Ovary (tissue), 9 donors: Measurements from ENCODE around the gene ZKSCAN1. TPM values are rescaled to one million over a fixed set of nuclear protein-coding genes. Genes with fewer than 3 reads are reported as not detected.
"Not testable (repeated sequence)": the region's sequence is repeated elsewhere in the genome, so short reads cannot be mapped to it uniquely, and the experiment has no call there.

Source experiments
- DNase-seq, 5 donors: peaks; one replicate each; pipeline ENCODE4 v3.0.0-alpha.2; 2019 to 2020
- H3K27ac ChIP-seq, 2 donors: fragments of 200-600 bp; one replicate each; pipeline versions ENCODE4 v1.5.1 to v1.8.0; 2019 to 2022
- H3K27me3 ChIP-seq: fragments of 200-600 bp; one replicate; pipeline ENCODE4 v1.8.0; 2022
- H3K36me3 ChIP-seq: fragments of 200-600 bp; sonication (generic); one replicate; pipeline ENCODE4 v1.5.1; 2019
- H3K4me1 ChIP-seq: one replicate; pipeline ENCODE4 v1.8.1; 2013; ENCODE audit warnings: mild to moderate bottlenecking, moderate library complexity; ENCODE audit not compliant: insufficient read depth
- H3K4me3 ChIP-seq: fragments of 200-600 bp; sonication (generic); one replicate; pipeline ENCODE4 v1.5.1; 2017
- H3K9me3 ChIP-seq, 2 donors: fragments of 200-600 bp in 1 of 2; sonication (generic) in 1 of 2; one replicate each; pipeline versions ENCODE4 v1.5.1 to v1.8.1; 2013 to 2019; ENCODE audit warnings: mild to moderate bottlenecking in 1 of 2, moderate library complexity in 1 of 2
- EP300 ChIP-seq: sonication (generic); formaldehyde crosslinking; IDR thresholded peaks from one replicate; pipeline ENCODE4 v1.6.1; 2017; ENCODE audit warnings: antibody characterized with exemption
- POLR2A ChIP-seq: fragments of 450-650 bp; IDR thresholded peaks from one replicate; pipeline ENCODE4 v1.6.1; 2017; ENCODE audit warnings: antibody characterized with exemption, mild to moderate bottlenecking, moderate library complexity
- WGBS, 3 donors: extraction: QIAGEN DNeasy Blood & Tissue Kit in 1 of 3; methylation state at CpG; one replicate each; pipeline versions ENCODE4 v1.1.5 to v1.1.7; 2013 to 2017; 5-methylcytosine and 5-hydroxymethylcytosine counted together
- intact Hi-C, 4 donors: fragments of 100-400 bp; cut with DNase I; formaldehyde crosslinking; loops; one replicate each; pipeline versions ENCODE4 v1.11.0 to v1.15.1; 2022 to 2023
- polyA plus RNA-seq, 2 donors: library from polyadenylated mRNA; stranded (reverse); fragments of 200-250 nt in 1 of 2; fragments of 350-450 nt in 1 of 2; fragmentation: Illumina TruSeq in 1 of 2; extraction: RNeasy Lipid Tissue Mini Kit (QIAGEN cat#74804) in 1 of 2; gene quantifications; one replicate each; pipeline ENCODE4 v1.2.3, GENCODE V29; 2013 to 2014
- total RNA-seq, 7 donors: library from RNA; depleted of rRNA in 2 of 7; stranded (reverse); fragments of >200 nt in 2 of 7; fragmentation: NEBNext Ultra II Directional in 3 of 7; extraction: Animal tissue kit (Norgen Biotek cat#: 25700) in 3 of 7; gene quantifications; one replicate each; pipeline versions ENCODE4 v1.1.0 to v1.2.4, GENCODE V29; 2016 to 2023
- TF ChIP-seq, protein P1 (sequence below), 3 donors: fragments of 450-650 bp in 2 of 3; fragments of 200-600 bp in 1 of 3; IDR thresholded peaks; one replicate each; pipeline versions ENCODE4 v1.5.1 to v1.8.0; 2016 to 2022; ENCODE audit warnings: antibody characterized with exemption in 3 of 3, mild to moderate bottlenecking in 1 of 3
- donor health status: DM: no; HTN: no; CAD: no; lungs with moderate emphysema.
- donor health status: DM: no; HTN: no; CAD: no.
- donor health status: Bipolar disorder and iron deficiency.
- donor health status: DM: yes; HTN: yes; CAD: no.
- donor health status: DM: no; HTN: no; CAD: no.
- donor health status: DM: yes; HTN: yes; CAD: no.

Gene ZKSCAN1
- total and polyA plus RNA-seq, 9 donors: 14.2 to 90.7 (median 73.5) TPM

DNA sequence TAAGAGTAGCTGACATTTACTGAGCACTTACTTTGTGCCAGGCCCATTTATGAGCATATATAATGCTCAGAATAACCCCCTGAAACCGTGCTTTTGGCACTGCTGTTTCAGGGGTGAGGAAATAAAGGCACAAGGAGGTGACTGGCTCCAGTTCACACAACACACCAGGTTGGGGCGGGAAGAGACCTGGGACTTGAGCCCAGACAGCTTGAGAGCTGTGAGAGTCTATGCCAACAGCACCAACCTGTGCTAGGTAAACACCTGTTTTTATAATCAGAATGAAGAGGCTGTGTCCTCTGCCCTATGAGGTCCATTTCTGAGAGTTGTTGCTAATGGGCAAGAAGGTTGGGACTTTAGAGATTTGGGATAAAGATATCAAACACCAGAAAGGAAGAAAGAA lies 30.8 kb upstream of the ZKSCAN1 start:
- 53 to 56% (median 54%) methylated on average over 2 of the region's 2 CpGs for WGBS, 3 donors
- no peak for TF ChIP-seq POLR2A
- TF ChIP-seq, protein P1, sequence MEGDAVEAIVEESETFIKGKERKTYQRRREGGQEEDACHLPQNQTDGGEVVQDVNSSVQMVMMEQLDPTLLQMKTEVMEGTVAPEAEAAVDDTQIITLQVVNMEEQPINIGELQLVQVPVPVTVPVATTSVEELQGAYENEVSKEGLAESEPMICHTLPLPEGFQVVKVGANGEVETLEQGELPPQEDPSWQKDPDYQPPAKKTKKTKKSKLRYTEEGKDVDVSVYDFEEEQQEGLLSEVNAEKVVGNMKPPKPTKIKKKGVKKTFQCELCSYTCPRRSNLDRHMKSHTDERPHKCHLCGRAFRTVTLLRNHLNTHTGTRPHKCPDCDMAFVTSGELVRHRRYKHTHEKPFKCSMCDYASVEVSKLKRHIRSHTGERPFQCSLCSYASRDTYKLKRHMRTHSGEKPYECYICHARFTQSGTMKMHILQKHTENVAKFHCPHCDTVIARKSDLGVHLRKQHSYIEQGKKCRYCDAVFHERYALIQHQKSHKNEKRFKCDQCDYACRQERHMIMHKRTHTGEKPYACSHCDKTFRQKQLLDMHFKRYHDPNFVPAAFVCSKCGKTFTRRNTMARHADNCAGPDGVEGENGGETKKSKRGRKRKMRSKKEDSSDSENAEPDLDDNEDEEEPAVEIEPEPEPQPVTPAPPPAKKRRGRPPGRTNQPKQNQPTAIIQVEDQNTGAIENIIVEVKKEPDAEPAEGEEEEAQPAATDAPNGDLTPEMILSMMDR (IDR thresholded peaks at IDR 0.05): no peak
- TF ChIP-seq EP300: no peak
- Histone ChIP-seq H3K4me1 (no peaks in the 10 kb centered on the region), H3K36me3 (no peaks in the 10 kb centered on the region), H3K27me3 (no peaks in the 10 kb centered on the region), H3K9me3 (no peaks in the 10 kb centered on the region), H3K27ac (no peak overlapping the region), H3K4me3 (no peak overlapping the region)
- intact Hi-C loops: no loop called here
- DNase-seq: no peak

DNA sequence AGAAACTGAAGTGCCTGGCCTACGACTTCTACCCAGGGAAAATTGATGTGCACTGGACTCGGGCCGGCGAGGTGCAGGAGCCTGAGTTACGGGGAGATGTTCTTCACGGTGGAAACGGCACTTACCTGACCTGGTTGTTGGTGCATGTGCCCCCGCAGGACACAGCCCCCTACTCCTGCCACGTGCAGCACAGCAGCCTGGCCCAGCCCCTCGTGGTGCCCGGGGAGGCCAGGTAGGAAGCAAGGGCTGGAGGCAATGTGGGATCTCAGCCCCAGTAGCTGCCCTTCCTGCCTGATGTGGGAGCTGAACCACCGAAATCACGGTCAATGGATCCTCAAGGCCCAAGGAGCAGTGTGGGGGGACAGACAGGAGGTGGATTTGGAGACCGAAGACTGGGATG lies 28.1 kb upstream of the ZKSCAN1 start:
- H3K9me3 ChIP-seq, H3K27me3 ChIP-seq, H3K4me1 ChIP-seq, H3K4me3 ChIP-seq, intact Hi-C loops, H3K27ac ChIP-seq, H3K36me3 ChIP-seq, DNase-seq: not testable (repeated sequence)
- WGBS, 3 donors: 68 to 71% (median 70%) methylated on average over 13 to 14 of the region's 14 CpGs

DNA sequence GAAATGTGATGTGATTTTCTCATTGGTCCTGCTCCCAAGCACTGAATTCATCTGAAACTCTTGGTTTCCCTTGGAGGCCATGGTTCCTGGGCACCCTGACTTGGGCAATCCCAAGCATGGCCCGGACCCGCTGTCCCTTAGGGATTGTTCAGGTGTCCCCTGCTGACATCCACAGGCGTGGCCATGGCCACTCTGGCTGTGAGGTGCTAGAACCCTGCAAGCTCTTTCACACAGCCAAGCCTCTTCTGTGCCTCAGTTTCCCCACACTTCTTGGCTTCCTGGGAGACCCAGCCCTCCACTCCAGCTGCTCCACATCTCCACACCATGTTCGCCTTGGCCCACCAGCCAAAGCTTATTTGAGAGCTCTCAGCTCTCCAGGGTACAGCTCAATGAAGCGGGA lies 27.6 kb upstream of the ZKSCAN1 start:
- H3K27me3 ChIP-seq: no peaks in the 10 kb centered on the region
- H3K9me3 ChIP-seq: no peaks in the 10 kb centered on the region
- intact Hi-C loops: no loop called here
- H3K36me3 ChIP-seq: no peaks in the 10 kb centered on the region
- no peak overlapping the region for H3K4me3 ChIP-seq
- no peaks in the 10 kb centered on the region for H3K4me1 ChIP-seq
- 74 to 93% (median 81%) methylated on average over 5 of the region's 5 CpGs for WGBS, 3 donors
- no peak for DNase-seq
- no peak overlapping the region for H3K27ac ChIP-seq
- TF ChIP-seq POLR2A (no peak), EP300 (no peak)
- TF ChIP-seq, protein P1 (IDR thresholded peaks at IDR 0.05): no peak

DNA sequence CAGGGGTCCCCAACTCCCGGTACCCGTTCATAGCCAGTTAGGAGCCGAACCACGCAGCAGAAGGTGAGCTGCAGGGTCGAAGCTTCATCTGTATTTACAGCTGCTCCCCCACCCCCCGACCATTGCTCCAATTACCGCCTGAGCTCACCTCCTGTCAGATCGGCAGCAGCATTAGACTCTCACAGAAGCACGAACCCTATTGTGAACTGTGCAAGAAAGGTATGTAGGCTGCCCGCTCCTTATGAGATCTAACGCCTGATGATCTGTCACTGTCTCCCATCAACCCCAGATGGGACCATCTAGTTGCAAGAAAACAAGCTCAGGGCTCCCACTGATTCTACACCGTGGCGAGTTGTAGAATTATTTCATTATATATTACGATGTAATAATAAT lies 24.9 kb upstream of the ZKSCAN1 start:
- Histone ChIP-seq H3K4me1 (no peaks in the 10 kb centered on the region), H3K27ac (no peak overlapping the region), H3K36me3 (no peaks in the 10 kb centered on the region), H3K4me3 (no peak overlapping the region), H3K27me3 (no peaks in the 10 kb centered on the region), H3K9me3 (no peaks in the 10 kb centered on the region)
- intact Hi-C loops: no loop called here
- no peak for TF ChIP-seq EP300
- TF ChIP-seq POLR2A: no peak
- TF ChIP-seq, protein P1 (IDR thresholded peaks at IDR 0.05): no peak
- no peak for DNase-seq
- 38 to 44% (median 41%) methylated on average over 14 of the region's 14 CpGs for WGBS, 3 donors

DNA sequence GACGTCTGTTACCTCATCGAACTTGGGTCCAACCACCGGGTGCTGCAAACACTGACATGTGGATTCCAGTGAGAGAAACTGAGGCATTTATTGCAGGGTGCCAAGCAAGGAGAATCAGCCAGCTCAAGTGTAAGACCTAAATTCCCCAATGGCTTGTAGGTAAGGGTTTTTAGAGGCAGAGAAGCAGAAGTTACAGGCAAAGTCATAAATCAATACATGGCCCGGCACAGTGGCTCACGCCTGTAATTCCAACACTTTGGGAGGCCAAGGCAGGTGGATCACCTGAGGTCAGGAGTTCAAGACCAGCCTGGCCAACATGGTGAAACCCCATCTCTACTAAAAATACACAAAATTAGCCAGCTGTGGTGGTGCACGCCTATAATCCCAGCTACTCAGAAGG lies 23.9 kb upstream of the ZKSCAN1 start:
- H3K9me3 ChIP-seq, H3K4me1 ChIP-seq, H3K36me3 ChIP-seq, H3K27ac ChIP-seq, H3K27me3 ChIP-seq, DNase-seq, H3K4me3 ChIP-seq: not testable (repeated sequence)
- intact Hi-C loops: loop anchor here in 1 of 4 donors (1.0 kb wide), 1 partner anchor 27 kb away; no protein-coding TSS in a partner anchor
- 50 to 69% (median 68%) methylated on average over 6 of the region's 6 CpGs for WGBS, 3 donors
